A204.1 (cell line): Measurements from ENCODE around the gene UBALD2.
"Not testable (repeated sequence)": the region's sequence is repeated elsewhere in the genome, so short reads cannot be mapped to it uniquely, and the experiment has no call there.

Source experiments
- FAIRE-seq: peaks from 2 replicates; lab custom pipeline; 2012; peaks lifted over from hg19 to GRCh38; lab: Jason Lieb, UNC

The UBALD2 gene

GRCh38 chr17:76264755-76265623 lies at the start of gene UBALD2:
Gene UBALD2 (plus strand): TSS chr17:76265348. CDS start chr17:76265506, 158 bp downstream.
- FAIRE-seq = peak; percentile 96

GRCh38 chr17:76217081-76217480 lies 48.1 kb upstream of the UBALD2 start:
- no peak for FAIRE-seq

GRCh38 chr17:76219670-76220383 lies 45.3 kb upstream of the UBALD2 start:
- FAIRE-seq = no peak

- no peak for FAIRE-seq
These were observed 41.3 kb upstream of the UBALD2 start for GRCh38 chr17:76223802-76224201.

- FAIRE-seq = not testable (repeated sequence)
These were observed 39.6 kb upstream of the UBALD2 start for GRCh38 chr17:76225373-76226086.

GRCh38 chr17:76226749-76227148 lies 38.4 kb upstream of the UBALD2 start:
- not testable (repeated sequence) for FAIRE-seq

- FAIRE-seq = no peak
These were observed 32.8 kb upstream of the UBALD2 start for GRCh38 chr17:76232342-76232741.

- no peak for FAIRE-seq
These were observed 31.4 kb upstream of the UBALD2 start for GRCh38 chr17:76233588-76234353.

- no peak for FAIRE-seq
These were observed 30.8 kb upstream of the UBALD2 start for GRCh38 chr17:76234354-76234679.

- FAIRE-seq = no peak
These were observed 29.3 kb upstream of the UBALD2 start for GRCh38 chr17:76235883-76236282.

- FAIRE-seq = no peak
These were observed 28.5 kb upstream of the UBALD2 start for GRCh38 chr17:76236603-76237002.

- FAIRE-seq = no peak
These were observed 27.3 kb upstream of the UBALD2 start for GRCh38 chr17:76237859-76238313.

- no peak for FAIRE-seq
These were observed 26.2 kb upstream of the UBALD2 start for GRCh38 chr17:76238847-76239537.

- FAIRE-seq = no peak
These were observed 25.4 kb upstream of the UBALD2 start for GRCh38 chr17:76239538-76240274.

GRCh38 chr17:76240461-76241203 lies 24.5 kb upstream of the UBALD2 start, which contains the start of gene RNF157:
Gene RNF157 (minus strand): TSS chr17:76240493. CDS start chr17:76240240, 253 bp downstream.
- FAIRE-seq = no peak

- no peak for FAIRE-seq
These were observed 24.0 kb upstream of the UBALD2 start for GRCh38 chr17:76241204-76241538.

GRCh38 chr17:76241691-76242255 lies 23.4 kb upstream of the UBALD2 start:
- FAIRE-seq = no peak

GRCh38 chr17:76243826-76244679 lies 21.1 kb upstream of the UBALD2 start:
- no peak for FAIRE-seq

GRCh38 chr17:76244721-76245120 lies 20.4 kb upstream of the UBALD2 start:
- not testable (repeated sequence) for FAIRE-seq
